Measurements from ENCODE around the gene DUSP9.

Gene DUSP9

DNA sequence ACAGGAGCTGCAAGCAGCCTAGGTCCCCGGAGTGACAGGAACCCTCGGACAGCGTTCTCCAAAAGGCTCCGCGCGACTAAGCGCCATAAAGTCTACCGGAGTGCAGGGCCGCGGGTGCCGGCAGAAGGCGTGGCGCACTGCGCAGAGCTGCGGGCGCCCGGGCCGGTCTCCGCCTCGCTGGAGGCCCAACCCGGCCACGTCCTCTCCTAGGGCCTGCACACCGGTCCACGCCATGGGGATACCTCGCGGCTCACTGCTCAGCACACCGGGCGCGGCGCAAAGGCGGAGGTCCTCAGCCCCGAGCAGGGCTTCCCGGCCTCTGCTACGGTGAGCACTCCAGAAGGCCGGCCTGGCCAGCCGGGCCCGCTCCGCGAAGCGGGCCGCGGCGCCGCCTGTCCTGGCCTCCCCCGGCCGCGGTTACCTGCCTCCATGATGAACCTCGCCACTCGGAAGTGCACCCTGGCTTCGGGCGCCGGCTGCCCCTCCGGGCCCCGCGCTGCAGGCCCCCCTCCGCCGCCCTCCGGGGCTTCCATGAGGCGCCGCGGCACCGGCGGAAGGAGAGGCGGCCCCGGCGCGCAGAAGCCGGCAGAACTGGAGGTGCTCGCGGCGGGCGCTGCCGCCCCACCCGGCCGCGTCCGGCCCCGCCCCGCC is 48.3 kb upstream of the DUSP9 start, which contains the start of gene CCNQ (continued):
- TF ChIP-seq ZNF394 (tag by site-specific recombination; IDR thresholded peaks at IDR 0.05; ENCODE audit: borderline replicate concordance), result no peak
- TF ChIP-seq KLF16 (tag by site-specific recombination; IDR thresholded peaks at IDR 0.05), result 0 out of 2 replicates have a peak, but pooled peaks have one; percentile 42
- no peak for TF ChIP-seq ZNF701 (tag by site-specific recombination; IDR thresholded peaks at IDR 0.05)
- TF ChIP-seq ZNF561 (tag by site-specific recombination; IDR thresholded peaks at IDR 0.05; ENCODE audit: borderline replicate concordance), result peak; percentile 43; the same call in 1 of the 2 replicates
- peak; percentile 66; the same call in 1 of the 2 replicates for TF ChIP-seq ZNF501 (tag by site-specific recombination; IDR thresholded peaks at IDR 0.05)
- peak; percentile 55; the same call in 1 of the 2 replicates for TF ChIP-seq ZSCAN30 (tag by site-specific recombination; IDR thresholded peaks at IDR 0.05)
- TF ChIP-seq ZBTB20 (tag by site-specific recombination; IDR thresholded peaks at IDR 0.05), result peak; percentile 58; the same call in 1 of the 2 replicates
- TF ChIP-seq ZNF660 (tag by site-specific recombination; IDR thresholded peaks at IDR 0.05), result 0 out of 2 replicates have a peak, but pooled peaks have one; percentile 45
- TF ChIP-seq, protein P1, sequence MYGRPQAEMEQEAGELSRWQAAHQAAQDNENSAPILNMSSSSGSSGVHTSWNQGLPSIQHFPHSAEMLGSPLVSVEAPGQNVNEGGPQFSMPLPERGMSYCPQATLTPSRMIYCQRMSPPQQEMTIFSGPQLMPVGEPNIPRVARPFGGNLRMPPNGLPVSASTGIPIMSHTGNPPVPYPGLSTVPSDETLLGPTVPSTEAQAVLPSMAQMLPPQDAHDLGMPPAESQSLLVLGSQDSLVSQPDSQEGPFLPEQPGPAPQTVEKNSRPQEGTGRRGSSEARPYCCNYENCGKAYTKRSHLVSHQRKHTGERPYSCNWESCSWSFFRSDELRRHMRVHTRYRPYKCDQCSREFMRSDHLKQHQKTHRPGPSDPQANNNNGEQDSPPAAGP (tag by site-specific recombination; IDR thresholded peaks at IDR 0.05), result peak; percentile 31; the same call in 1 of the 2 replicates
- TF ChIP-seq ZNF2 (tag by site-specific recombination; IDR thresholded peaks at IDR 0.05), result no peak

- Histone ChIP-seq H3K4me3 (ENCODE audit: low read depth, low read length) (peak overlapping the region; percentile 59), H3K36me3 (ENCODE audit: control insufficient read depth in 2 of 2, insufficient read depth in 1 of 2, low read length in 2 of 2) (peaks cover 0 to 25% of the 10 kb centered on the region in 2 experiments; a peak in 2 of 3 replicates), H3K9me3 (ENCODE audit: control insufficient read depth, insufficient read depth, low read depth, low read length) (no peaks in the 10 kb centered on the region), H3K4me1 (ENCODE audit: control insufficient read depth, insufficient read depth, low read length) (no peaks in the 10 kb centered on the region), H3K27ac (ENCODE audit: extremely low read depth, low read depth, low read length) (peak overlapping the region; percentile 44; the same call in 1 of the 2 replicates)
- POLR2A ChIA-PET, result interaction anchor here (0.5 to 1.4 kb wide), 2 partner anchors 47 to 641 kb away, joined by 3 to 4 read pairs; no protein-coding TSS in a partner anchor
- CTCF ChIA-PET, result interaction anchor here (0.5 to 2.5 kb wide), 11 partner anchors 9 to 90 kb away, joined by 3 to 20 read pairs (median 4); no protein-coding TSS in a partner anchor
- TF ChIP-seq SP2 (tag by site-specific recombination; IDR thresholded peaks at IDR 0.05) (peak; percentile 32; the same call in 1 of the 2 replicates), ZNF692 (tag by site-specific recombination; IDR thresholded peaks at IDR 0.05) (peak; percentile 28; the same call in 1 of the 2 replicates), ZNF610 (tag by site-specific recombination; IDR thresholded peaks at IDR 0.05; ENCODE audit: borderline replicate concordance) (no peak), ZNF561 (tag by site-specific recombination; IDR thresholded peaks at IDR 0.05; ENCODE audit: borderline replicate concordance) (peak; percentile 47; the same call in 1 of the 2 replicates), PATZ1 (tag by site-specific recombination; IDR thresholded peaks at IDR 0.05) (peak; percentile 47; the same call in 1 of the 2 replicates), ZNF544 (tag by site-specific recombination; IDR thresholded peaks at IDR 0.05) (no peak), ZBTB20 (tag by site-specific recombination; IDR thresholded peaks at IDR 0.05) (peak; percentile 60), ZNF302 (tag by site-specific recombination; IDR thresholded peaks at IDR 0.05; ENCODE audit: low read depth) (no peak), ZNF664 (tag by site-specific recombination; IDR thresholded peaks at IDR 0.05) (peak; percentile 71), ZNF423 (tag by site-specific recombination; IDR thresholded peaks at IDR 0.05) (peak; percentile 92), GLIS2 (tag by site-specific recombination; IDR thresholded peaks at IDR 0.05) (peak; percentile 72), ZNF24 (tag by site-specific recombination; IDR thresholded peaks at IDR 0.05) (no peak), ZSCAN30 (tag by site-specific recombination; IDR thresholded peaks at IDR 0.05) (peak; percentile 26; the same call in 1 of the 2 replicates), ZNF777 (tag by site-specific recombination; IDR thresholded peaks at IDR 0.05; ENCODE audit: borderline replicate concordance) (0 out of 2 replicates have a peak, but pooled peaks have one; percentile 24), KLF7 (tag by site-specific recombination; IDR thresholded peaks at IDR 0.05; ENCODE audit: borderline replicate concordance) (no peak), GLIS1 (tag by site-specific recombination; IDR thresholded peaks at IDR 0.05) (peak; percentile 72)
- TF ChIP-seq, protein P2, sequence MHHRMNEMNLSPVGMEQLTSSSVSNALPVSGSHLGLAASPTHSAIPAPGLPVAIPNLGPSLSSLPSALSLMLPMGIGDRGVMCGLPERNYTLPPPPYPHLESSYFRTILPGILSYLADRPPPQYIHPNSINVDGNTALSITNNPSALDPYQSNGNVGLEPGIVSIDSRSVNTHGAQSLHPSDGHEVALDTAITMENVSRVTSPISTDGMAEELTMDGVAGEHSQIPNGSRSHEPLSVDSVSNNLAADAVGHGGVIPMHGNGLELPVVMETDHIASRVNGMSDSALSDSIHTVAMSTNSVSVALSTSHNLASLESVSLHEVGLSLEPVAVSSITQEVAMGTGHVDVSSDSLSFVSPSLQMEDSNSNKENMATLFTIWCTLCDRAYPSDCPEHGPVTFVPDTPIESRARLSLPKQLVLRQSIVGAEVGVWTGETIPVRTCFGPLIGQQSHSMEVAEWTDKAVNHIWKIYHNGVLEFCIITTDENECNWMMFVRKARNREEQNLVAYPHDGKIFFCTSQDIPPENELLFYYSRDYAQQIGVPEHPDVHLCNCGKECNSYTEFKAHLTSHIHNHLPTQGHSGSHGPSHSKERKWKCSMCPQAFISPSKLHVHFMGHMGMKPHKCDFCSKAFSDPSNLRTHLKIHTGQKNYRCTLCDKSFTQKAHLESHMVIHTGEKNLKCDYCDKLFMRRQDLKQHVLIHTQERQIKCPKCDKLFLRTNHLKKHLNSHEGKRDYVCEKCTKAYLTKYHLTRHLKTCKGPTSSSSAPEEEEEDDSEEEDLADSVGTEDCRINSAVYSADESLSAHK (tag by site-specific recombination; IDR thresholded peaks at IDR 0.05), result no peak
- TF ChIP-seq, protein P3, sequence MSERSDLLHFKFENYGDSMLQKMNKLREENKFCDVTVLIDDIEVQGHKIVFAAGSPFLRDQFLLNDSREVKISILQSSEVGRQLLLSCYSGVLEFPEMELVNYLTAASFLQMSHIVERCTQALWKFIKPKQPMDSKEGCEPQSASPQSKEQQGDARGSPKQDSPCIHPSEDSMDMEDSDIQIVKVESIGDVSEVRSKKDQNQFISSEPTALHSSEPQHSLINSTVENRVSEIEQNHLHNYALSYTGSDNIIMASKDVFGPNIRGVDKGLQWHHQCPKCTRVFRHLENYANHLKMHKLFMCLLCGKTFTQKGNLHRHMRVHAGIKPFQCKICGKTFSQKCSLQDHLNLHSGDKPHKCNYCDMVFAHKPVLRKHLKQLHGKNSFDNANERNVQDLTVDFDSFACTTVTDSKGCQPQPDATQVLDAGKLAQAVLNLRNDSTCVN (tag by site-specific recombination; optimal IDR thresholded peaks at IDR 0.05), result peak; percentile 47
Observed at GRCh38 chrX:153599192-153600031, 47.6 kb upstream of the DUSP9 start.

All from HEK293 (cell line).